LHCN-M2 (cell line): ENCODE data around the gene OAT. TPM values are rescaled to one million over a fixed set of nuclear protein-coding genes. Genes with fewer than 3 reads are reported as not detected.
"Not testable (repeated sequence)": the region's sequence is repeated elsewhere in the genome, so short reads cannot be mapped to it uniquely, and the experiment has no call there.

Experiments used
- DNase-seq: peaks from one replicate; pipeline ENCODE4 v3.0.0-alpha.2; 2012; ENCODE audit warnings: low read depth
- total RNA-seq: library from RNA; depleted of rRNA; stranded (reverse); fragments of >200 nt; gene quantifications from 2 replicates; pipeline ENCODE4 v1.2.3, GENCODE V29; 2014

OAT gene
- total RNA-seq, 1 experiment from 2014 or later, result 150 TPM

DNA sequence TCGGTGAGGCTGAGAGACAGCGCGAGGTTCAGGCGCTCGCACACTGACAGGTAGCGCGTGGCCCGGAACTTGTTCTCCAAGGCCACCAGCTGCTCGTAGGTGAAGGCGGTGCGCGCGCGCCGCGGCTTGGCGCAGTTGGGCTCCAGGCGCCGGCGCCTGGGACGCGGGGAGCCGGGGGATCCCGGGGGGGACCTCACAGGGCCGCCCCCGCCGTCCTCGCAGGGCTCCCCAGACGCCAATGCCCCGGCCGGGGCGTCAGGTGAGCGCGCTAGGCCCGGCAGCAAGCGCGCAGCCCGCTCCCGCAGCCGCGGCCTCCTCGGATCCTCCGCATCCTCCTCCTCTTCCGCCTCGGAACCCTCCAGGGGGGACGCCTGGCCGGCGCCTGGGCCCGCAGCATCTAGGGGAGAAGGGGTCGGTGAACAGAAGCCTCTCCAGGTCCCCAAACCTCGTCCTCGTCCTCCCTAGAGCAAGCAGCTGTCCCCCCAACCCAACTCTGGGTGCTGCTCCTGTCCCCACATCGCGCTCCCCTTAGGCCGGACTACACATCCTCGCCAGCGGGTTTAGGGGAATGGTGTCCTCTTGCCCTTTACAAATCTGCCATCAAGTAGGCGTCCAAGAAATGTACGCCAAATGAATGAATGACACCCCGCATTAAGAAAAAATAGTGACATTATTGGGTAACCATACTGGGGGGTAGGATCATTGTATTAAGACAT is 29.2 kb upstream of the OAT start:
- no peak for DNase-seq

DNA sequence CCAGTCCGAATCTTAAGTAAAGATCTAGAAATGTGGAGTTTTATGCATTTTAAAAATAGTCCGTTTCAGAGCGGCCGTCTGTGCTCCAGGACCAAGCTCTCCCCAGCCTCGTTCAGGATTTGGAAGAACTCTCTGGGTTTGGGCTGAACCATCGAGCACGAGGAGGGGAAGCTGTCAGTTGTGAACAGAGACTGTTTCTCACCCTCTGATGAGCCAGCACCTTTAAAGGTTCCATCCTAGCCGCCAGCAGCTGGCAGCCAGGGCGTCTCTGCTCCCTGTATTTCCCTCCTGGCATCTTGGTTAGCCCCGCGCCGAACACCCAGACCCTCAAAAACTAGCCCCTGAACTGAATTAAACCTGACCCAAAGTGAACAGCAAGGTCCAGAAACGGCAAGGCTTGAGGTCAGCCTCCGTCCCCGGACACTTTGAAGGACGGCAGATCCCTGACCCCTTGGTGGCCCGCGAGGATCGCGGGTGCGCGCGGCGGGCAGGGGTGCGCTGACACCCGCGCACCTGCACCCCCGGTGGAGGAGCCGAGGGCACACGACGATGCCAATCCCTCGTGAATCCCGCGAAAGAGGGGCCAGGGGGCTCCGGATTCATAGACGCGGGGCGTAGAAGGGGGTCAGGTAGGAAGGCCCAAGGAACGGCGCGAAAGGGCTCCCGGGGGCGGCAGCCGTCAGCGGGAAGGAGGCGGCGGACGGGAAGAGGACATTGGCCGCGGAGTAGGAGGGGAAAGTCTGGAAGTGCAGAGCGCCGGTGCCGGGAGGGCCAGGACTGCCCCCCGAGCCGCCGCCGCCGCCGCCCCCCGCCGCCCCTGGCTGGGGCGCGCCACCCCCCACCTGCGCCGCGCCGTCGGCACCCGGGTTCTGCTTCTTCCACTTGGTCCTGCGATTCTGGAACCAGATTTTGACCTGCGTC is 28.4 kb upstream of the OAT start:
- DNase-seq, result no peak

DNA sequence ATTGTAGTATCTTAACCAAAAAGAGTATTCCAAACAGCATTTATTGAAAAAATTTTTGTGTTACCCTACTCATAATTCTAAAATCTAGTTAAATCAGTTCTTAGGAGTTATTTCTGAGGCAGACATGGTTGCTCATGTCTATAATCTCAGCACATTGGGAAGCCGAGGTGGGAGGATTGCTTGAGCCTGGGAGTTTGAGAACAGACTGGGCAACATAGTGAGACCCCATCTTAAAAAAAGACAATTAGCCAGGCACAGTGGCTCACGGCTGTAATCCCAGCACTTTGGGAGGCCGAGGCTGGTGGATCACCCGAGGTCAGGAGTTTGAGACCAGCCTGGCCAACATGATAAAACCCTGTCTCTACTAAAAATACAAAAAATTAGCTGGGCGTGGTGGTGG is 23.0 kb upstream of the OAT start:
- DNase-seq, result not testable (repeated sequence)

DNA sequence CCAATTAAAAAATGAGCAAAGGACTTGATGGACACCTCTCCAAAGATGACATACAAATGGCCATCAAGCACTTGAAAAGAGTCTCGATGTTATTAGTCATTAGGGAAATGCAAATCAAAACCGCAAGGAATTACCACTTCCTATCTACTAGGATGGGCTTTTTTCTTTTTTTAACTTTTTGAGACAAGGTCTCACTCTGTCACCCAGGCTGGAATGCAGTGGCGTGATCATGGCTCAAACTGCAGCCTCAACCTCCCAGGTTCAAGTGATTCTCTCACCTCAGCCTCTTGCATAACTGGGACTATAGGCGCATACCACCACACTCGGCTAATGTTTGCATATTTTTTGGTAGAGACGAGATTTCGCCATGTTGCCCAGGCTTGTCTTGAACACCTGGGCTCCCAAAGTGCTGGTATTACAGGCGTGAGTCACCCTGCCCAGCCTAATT is 17.5 kb upstream of the OAT start:
- DNase-seq, result no peak

DNA sequence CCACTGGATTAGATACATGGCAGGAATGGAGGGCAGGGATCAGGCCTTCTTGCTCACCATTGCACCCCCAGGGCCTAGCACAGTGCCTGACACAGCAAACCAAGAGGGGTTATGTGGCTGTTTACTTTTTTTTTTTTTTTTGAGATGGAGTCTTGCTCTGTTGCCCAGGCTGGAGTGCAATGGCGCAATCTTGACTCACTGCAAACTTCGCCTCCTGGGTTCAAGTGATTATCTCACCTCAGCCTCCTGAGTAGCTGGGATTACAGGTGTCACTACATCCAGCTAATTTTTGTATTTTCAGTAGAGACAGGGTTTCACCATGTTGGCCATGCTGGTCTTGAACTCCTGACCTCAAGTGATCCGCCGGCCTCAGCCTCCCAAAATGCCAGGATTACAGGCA is 17.0 kb upstream of the OAT start:
- DNase-seq, result not testable (repeated sequence)

DNA sequence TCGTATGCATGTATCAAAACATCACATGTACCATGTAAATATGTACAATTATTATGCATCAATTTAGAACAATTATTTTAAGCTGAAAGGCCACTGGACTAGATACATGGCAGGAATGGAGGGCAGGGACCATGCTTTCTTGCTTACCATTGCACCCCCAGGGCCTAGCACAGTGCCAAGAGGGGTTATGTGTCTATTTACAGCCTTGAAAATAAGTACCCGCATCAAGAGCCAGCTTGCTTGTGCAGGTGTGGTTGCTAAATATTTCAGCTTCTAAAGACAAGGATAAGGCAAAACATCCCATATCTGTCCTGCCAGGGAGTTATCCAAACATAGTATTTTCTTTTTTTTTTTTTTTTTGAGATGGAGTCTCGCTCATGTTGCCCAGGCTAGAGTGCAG is 14.7 kb upstream of the OAT start:
- DNase-seq, result no peak

DNA sequence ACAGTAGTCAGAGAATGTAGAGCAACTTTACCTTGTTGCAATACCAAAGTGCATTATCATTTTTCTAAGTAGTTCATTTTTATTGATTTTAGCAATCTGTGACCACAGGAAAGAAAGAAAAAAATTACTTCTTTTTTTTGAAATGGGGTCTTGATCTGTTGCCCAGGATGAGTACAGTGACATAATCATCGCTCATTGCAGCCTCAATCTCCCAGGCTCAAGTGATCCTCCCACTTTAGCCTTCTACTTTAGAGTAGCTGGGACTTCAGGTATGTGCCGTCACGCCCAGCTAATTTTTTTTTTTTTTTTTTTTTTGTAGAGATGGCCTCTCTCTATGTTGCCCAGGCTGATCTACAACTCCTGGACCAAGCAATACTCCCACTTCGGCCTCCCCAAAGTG is 11.4 kb upstream of the OAT start:
- DNase-seq, result no peak

DNA sequence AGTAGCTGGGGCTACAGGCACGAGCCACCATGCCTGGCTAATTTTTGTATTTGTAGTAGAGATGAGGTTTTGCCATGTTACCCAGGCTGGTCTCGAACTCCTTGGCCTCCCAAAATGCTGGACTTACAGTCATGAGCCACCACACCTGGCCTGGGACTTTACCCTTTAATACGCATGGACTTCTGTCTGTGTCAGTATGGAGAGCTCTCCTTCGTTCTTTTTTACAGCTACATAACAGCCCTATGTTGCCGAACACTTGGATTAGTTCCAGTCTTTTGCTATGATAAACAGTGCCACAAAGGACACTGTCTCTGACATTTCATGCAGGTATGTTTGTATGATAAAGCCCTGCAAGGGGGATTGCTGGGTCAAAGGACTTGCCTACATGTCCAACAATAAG is 10.9 kb upstream of the OAT start:
- no peak for DNase-seq

DNA sequence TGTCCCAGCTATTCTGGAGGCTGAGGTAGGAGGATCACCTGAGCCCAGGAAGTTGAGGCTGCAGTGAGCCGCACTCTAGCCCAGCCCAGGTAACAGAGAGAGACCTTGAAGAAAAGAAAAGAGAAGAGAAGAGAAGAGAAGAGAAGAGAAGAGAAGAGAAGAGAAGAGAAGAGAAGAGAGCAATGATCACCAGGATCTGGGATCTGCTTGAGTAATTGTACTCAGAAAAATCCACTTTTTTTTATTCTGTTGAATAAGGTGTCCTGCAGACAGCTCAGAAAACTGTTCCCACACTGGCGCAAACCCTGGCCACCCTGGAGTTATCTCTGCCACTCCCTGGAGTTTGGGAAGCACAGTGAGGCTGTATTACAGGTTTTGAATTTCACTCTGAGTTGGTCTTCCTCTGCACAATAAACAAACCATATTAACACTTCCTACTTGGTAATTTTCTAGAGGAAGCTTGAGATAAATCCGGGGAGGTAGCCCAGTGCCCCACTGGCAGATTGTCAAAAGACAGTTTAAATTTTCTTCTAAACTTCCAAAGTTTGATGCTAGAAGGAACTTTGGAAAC is 9.6 kb upstream of the OAT start:
- DNase-seq, result no peak

DNA sequence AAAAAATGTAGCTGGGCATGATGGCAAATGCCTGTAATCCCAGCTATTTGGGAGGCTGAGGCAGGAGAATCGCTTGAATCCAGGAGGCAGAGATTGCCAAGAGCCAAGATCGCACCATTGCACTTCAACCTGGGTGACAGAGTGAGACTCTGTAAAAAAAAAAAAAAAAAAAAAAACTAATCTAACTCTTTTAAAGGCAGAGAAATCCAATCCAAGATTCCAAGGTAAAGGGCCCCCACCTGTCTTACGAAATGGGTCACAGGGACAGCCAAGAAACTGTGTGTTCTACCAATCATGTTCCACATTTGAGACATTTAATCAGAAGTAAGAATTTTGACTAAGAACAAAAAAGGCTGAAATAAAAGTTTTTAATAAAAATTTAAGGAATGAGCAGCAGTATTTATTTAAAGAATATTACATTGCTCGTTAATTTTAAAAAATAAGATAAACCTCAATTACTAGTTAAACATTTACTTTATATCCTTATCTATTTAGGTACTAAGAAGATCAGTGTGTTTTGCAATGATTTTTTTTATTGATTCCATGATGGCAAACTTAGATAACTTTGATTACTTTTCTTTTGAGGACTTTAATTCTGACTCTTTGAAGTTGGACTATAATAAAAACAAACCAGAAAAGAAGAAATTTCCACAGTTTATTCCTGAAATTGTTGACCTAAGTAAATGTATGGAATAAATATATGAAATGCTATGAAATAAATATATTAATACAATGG is 6.7 kb upstream of the OAT start:
- no peak for DNase-seq

DNA sequence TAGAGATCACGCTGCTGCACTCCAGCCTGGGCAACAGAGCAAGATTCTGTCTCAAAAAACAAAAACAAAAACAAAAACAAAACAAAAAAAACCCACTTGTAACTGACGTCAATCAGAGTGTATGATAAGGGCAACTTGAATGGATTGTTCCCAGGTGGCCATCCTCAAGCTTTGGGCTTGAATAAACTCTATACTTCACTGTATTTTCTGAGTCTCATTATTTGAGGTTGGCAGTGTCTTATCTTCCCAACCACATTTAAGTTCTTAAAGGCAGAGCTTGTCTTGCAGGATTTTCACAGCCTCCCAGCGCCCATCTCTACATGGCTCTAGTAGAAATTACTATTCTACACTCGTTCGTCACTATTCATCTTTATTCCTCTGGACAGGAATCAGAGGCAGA is 5.1 kb upstream of the OAT start:
- DNase-seq, result no peak

DNA sequence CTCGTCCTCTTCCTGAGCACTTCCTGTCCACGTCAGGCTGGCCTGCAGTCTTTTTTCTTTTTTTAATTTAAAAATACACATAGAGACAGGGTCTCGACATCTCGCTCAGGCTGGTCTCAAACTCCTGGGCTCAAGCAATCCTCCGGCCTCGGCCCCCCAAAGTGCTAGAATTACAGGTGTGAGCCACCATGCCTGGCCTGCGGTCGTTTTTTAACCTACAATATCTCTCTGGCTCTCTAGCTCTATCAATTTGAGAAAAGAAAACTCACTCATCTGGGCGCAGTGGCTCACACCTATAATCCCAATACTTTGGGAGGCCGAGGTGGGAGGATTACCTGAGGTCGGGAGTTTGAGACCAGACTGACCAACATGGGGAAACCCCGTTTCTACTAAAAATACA is 4.0 kb upstream of the OAT start:
- no peak for DNase-seq

DNA sequence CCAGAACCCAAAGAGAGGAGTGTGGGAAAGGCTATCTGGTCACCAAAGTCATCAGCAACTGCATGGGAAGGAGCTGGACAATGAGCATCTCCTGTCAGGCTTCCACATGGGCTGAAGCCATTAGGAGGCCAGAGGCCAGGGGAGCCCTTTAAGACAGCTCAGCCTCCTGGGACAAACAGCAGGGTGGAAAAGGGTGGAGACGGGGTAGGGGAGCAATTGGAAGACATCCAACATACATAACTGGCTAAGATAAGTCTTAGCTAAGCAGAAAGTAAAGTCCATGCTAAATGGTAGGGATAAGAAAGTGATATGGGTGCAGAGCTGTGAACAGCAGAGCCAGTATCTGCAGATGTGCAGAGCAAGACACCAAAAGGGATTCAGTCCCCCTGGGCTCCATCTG is 1.5 kb upstream of the OAT start:
- DNase-seq, result no peak

DNA sequence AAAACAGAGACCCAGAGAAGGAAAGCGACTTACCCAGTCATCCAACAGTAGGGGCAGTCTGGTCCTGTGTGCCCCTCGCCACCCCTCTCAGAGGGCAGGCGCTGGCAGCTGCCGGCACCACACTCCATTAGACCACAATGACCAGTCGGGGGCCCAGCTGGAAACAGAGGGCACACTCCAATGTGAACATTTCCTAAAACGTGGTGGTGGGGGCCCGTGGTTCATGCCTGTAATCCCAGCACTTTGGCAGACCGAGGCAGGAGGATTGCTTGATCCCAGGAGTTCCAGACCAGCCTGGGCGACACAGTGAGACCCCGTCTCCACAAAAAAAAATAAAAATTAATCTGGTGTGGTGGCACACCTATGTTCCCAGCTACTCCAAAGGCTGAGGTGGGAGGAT is 912 bp upstream of the OAT start:
- DNase-seq, result no peak

DNA sequence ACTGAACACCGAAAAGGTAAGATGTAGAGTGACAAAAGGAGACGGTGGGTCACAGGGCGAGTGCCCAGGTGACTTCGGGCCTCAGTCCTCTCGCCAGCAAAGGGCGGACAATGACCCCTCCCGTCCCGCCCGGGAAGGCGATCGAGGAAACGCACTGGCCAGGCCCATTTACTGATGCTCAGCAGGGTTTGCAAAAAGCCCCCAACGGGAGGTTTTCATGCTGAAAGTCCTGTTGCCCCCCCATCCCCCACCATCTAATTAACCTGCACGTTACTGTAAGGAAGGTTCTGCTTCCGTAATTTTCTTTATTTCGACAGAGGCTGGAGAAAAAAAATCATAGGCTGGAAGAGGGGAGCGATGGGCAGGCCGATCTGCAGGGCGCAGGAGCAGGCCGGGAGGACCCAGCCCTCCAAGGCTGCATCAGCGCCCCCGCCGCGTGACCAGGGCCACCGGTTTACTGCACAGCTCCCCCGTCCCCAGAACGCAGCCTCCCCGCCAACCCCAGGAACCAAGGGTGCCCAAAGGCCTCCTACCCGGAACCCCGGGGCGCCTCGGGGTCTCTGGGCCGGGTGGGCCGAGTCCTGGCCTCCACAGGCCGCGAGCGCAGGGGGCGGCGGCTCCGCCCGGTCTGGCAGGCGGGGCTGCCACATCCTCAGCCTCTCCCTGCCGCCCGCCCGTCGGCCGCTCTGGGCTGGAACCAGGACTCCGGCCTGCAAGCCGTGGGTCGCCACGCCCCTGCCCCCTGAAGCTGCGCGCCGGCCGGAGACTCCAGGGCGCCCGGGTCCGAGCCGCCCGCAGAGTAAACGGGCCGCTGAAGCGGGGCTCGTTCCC is 613 bp downstream of the OAT start:
- peak; percentile 58 for DNase-seq

DNA sequence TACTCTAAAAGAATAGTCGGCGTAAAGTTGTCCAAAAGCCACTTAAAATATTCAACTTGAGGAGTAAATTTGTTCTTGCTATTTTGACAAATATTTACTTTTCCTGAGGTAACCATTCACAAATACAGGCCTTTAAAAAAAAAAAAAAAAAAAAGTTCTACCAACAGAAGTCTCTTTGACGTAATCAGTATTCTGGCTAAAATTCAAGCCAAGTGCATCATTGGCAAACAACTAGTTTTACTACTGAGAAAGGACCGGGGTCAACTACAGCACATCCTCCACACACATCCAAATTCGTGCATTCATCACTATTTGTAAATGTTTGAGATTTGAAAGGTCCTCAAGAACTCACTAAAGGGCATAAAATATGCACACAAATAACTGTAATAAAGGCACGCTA is 2.0 kb downstream of the OAT start:
- DNase-seq, result no peak

DNA sequence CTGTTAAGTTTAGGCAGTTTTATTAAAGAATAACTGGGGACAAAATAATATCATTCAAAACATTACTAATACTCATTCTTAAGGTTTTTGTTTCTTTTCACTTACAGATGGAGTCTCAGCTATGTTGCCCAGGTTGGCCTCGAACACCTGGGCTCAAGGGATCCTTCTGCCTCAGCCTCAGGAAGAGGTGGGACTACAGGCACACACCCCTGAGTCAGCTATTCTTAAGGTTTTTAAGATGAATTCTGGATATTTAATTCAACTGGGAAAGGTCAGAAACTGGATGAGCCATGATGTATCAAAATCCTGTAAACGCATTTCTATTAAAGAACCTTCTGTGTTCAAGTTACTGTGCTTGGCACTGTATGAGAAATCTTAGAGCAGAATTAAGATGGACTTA is 3.5 kb downstream of the OAT start:
- no peak for DNase-seq

DNA sequence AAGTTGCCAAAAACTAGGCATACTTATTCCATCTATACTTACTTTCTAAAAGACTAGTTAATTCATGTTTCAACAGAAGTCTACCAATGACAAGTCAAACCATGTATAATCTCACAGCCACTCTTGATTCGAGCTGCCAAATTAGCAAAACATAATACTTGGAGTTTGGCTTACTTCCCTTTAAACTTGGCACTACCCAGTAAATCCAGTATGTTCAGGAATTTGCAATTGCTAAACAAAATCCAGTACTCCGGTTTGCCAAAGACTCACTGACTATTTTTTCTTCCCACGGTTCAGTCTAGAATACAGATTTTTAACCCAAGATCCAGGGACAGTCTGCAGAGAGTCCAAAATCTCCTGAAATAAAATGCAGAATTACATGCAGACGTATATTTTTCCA is 4.6 kb downstream of the OAT start:
- DNase-seq, result no peak

DNA sequence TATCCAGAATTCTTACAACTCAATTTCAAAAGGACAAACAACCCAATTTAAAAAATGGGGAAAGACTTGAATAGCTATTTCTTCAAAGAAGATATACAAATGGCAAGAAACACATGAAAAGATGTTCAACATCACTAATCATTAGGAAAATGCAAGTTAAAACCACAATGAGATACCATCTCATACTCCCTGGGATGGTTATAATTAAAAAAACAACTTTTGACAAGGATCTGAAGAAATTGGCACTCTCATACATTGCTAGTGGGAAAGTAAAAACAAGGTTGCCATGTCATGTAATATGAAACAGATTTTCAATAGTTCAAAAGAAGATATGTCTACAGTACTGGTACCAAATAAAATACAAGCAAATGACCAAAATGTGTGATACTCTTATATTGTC is 9.0 kb downstream of the OAT start:
- no peak for DNase-seq

DNA sequence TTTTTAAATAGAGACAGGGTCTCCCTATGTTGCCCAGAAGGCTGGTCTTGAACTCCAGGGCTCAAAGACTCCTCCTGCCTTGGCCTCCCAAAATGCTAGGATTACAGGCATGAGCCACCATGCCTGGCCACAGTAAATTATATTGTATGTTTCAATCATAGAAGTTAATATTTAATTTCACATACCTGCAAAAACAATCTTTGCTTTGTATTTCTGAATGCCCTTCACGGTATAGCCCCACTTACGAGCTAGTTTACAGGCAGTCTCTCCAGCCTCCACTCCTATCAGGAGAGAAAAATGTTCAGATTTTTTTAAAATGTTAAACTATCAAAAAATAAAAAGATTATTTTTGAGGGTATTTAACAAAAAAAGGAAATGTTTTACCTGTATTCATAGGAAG is 10.4 kb downstream of the OAT start:
- no peak for DNase-seq

DNA sequence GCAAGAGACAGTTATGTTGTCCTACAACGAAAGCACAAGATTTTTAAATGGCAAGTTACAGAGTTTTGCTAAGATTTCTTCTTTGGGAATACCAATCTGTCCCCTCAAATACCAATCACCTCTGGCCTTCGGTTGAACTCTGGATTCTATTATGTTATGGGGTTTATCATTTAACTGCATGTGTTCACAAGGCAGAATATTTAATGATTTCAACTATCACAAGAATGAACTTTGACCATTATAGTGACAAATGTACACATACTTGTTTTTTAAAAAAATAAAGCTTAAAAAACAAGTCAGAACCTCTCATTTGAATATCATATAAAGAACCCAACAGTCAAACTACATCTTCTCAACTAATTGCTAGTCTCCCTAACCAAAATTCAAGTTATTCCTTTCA is 11.3 kb downstream of the OAT start:
- DNase-seq, result no peak
